GM23338 (cell line): ENCODE results near the gene SLC23A2. TPM values are rescaled to one million over a fixed set of nuclear protein-coding genes. Genes with fewer than 3 reads are reported as not detected.
"Not testable (repeated sequence)": the region's sequence is repeated elsewhere in the genome, so short reads cannot be mapped to it uniquely, and the experiment has no call there.

Experiments used
- ATAC-seq: fragments of 200-7000 bp; cut with Tn5 transposase; 3 replicates; pipeline ENCODE4 v1.9.1; 2020
- DNase-seq: peaks from one replicate; pipeline ENCODE4 v3.0.0-alpha.2; 2015; ENCODE audit warnings: low spot score
- H2AFZ ChIP-seq: fragments of 200-600 bp; sonication (generic); 2 replicates; pipeline ENCODE4 v1.8.0; 2016; ENCODE audit warnings: antibody characterized with exemption, mild to moderate bottlenecking, moderate library complexity
- H3F3A ChIP-seq: fragments of 200-600 bp; sonication (generic); replicated peaks from 2 replicates; pipeline ENCODE4 v1.8.0; 2017; ENCODE audit warnings: antibody characterized with exemption, mixed run types, low read depth
- H3K27ac ChIP-seq: fragments of 200-600 bp; sonication (generic); 2 replicates; pipeline ENCODE4 v1.6.1; 2016; ENCODE audit warnings: low read depth
- H3K27me3 ChIP-seq: fragments of 200-600 bp; sonication (generic); 2 replicates; pipeline ENCODE4 v1.8.0; 2016; ENCODE audit warnings: mild to moderate bottlenecking, mixed run types, moderate library complexity; ENCODE audit not compliant: insufficient read depth
- H3K36me3 ChIP-seq: fragments of 200-600 bp; sonication (generic); 2 replicates; pipeline ENCODE4 v1.8.0; 2016; ENCODE audit warnings: mild to moderate bottlenecking; ENCODE audit not compliant: insufficient read depth
- H3K4me1 ChIP-seq: fragments of 200-600 bp; sonication (generic); 2 replicates; pipeline ENCODE4 v1.8.0; 2016; ENCODE audit warnings: mild to moderate bottlenecking, moderate library complexity; ENCODE audit not compliant: insufficient read depth
- H3K4me2 ChIP-seq: fragments of 200-600 bp; sonication (generic); 2 replicates; pipeline ENCODE4 v1.7.1; 2017; ENCODE audit warnings: mixed run types
- H3K4me3 ChIP-seq: fragments of 200-600 bp; sonication (generic); 2 replicates; pipeline ENCODE4 v1.6.1; 2016; ENCODE audit warnings: mixed run types
- H3K79me2 ChIP-seq: fragments of 200-600 bp; sonication (generic); replicated peaks from 2 replicates; pipeline ENCODE4 v1.8.0; 2017; ENCODE audit warnings: mild to moderate bottlenecking; ENCODE audit not compliant: insufficient read depth
- H3K9me2 ChIP-seq: fragments of 200-600 bp; sonication (generic); 2 replicates; pipeline ENCODE4 v1.8.0; 2017; ENCODE audit not compliant: insufficient read depth
- H4K20me1 ChIP-seq: fragments of 200-600 bp; sonication (generic); replicated peaks from 2 replicates; pipeline ENCODE4 v1.8.0; 2017; ENCODE audit warnings: mild to moderate bottlenecking; ENCODE audit not compliant: insufficient read depth
- H3K27ac Mint-ChIP-seq: 2 replicates; pipeline ENCODE4 v1.8.0; 2020; ENCODE audit warnings: inconsistent platforms, mild to moderate bottlenecking, moderate library complexity, mixed read lengths
- H3K27me3 Mint-ChIP-seq: 3 replicates; pipeline ENCODE4 v1.8.0; 2022; ENCODE audit warnings: low read depth, mild to moderate bottlenecking, moderate library complexity, mixed read lengths, inconsistent platforms; ENCODE audit not compliant: insufficient read depth, poor library complexity
- H3K36me3 Mint-ChIP-seq: 3 replicates; pipeline ENCODE4 v1.8.0; 2021; ENCODE audit warnings: low read depth, mild to moderate bottlenecking, inconsistent platforms, moderate library complexity, mixed read lengths
- H3K4me1 Mint-ChIP-seq: 3 replicates; pipeline ENCODE4 v1.8.0; 2020; ENCODE audit warnings: mild to moderate bottlenecking, inconsistent platforms, mixed read lengths
- H3K4me3 Mint-ChIP-seq: 3 replicates; pipeline ENCODE4 v1.8.0; 2021; ENCODE audit warnings: moderate library complexity, mild to moderate bottlenecking, inconsistent platforms, mixed read lengths
- H3K9me3 Mint-ChIP-seq: 3 replicates; pipeline ENCODE4 v1.8.0; 2020; ENCODE audit warnings: moderate library complexity, mild to moderate bottlenecking, inconsistent platforms, mixed read lengths
- NANOG ChIP-seq: IDR thresholded peaks from 2 replicates; pipeline ENCODE4 v1.6.1; 2016; ENCODE audit warnings: antibody characterized with exemption, borderline replicate concordance
- polyA plus RNA-seq: library from polyadenylated mRNA; unstranded; fragments of >200 nt; fragmentation: Nextera tagmentation; extraction: Ambion mirVana; gene quantifications from 2 replicates; pipeline ENCODE4 v1.2.1, GENCODE V29; 2016
- total RNA-seq: library from RNA; depleted of rRNA; stranded (reverse); fragments of >200 nt; shearing (Covaris generic); gene quantifications from 2 replicates; pipeline ENCODE4 v1.2.3, GENCODE V29; 2014
- TF ChIP-seq, protein P1 (sequence below): fragments of 250-450 bp; sonication (Bioruptor Pico); IDR thresholded peaks from 2 replicates; pipeline ENCODE4 v1.5.0; 2020; ENCODE audit warnings: mild to moderate bottlenecking, moderate library complexity

Gene SLC23A2
- total and polyA plus RNA-seq, 2 experiments from 2014 or later: 4.4 to 20.2 TPM

DNA sequence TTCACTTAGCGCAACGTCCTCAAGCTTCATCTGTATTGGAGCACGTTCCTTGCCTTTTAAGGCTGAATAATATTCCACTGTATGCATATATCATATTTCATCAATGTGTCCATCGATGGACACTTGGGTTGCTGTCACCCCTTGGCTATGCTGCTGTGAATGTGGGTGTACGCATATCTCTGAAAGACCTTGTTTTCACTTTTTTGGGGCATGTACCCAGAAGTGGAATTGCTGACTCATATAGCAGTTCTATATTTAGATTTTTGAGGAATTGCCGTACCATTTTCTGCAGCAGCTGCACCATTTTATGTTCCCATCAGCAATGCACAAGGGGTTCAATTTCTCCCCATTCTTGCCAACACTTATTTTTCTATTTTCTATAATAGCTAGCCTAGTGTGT lies 22.8 kb upstream of the SLC23A2 start:
- H3K36me3 ChIP-seq: no peaks in the 10 kb centered on the region
- H3K9me2 ChIP-seq: no peaks in the 10 kb centered on the region
- Mint-ChIP-seq H3K9me3 (peaks cover 7% of the 10 kb centered on the region), H3K4me3 (no peak overlapping the region), H3K4me1 (no peaks in the 10 kb centered on the region), H3K27me3 (no peaks in the 10 kb centered on the region), H3K27ac (no peak overlapping the region), H3K36me3 (peaks cover 3% of the 10 kb centered on the region; the same call in 2 of the 3 replicates)
- H3K4me3 ChIP-seq: no peak overlapping the region
- H3K27me3 ChIP-seq: no peaks in the 10 kb centered on the region
- H3K4me2 ChIP-seq: no peak overlapping the region
- no peaks in the 10 kb centered on the region for H3F3A ChIP-seq
- H2AFZ ChIP-seq: no peak overlapping the region
- no peak overlapping the region for H3K27ac ChIP-seq
- no peaks in the 10 kb centered on the region for H4K20me1 ChIP-seq
- no peak for ATAC-seq
- DNase-seq: no peak
- no peaks in the 10 kb centered on the region for H3K79me2 ChIP-seq
- H3K4me1 ChIP-seq: no peaks in the 10 kb centered on the region
- TF ChIP-seq, protein P1, sequence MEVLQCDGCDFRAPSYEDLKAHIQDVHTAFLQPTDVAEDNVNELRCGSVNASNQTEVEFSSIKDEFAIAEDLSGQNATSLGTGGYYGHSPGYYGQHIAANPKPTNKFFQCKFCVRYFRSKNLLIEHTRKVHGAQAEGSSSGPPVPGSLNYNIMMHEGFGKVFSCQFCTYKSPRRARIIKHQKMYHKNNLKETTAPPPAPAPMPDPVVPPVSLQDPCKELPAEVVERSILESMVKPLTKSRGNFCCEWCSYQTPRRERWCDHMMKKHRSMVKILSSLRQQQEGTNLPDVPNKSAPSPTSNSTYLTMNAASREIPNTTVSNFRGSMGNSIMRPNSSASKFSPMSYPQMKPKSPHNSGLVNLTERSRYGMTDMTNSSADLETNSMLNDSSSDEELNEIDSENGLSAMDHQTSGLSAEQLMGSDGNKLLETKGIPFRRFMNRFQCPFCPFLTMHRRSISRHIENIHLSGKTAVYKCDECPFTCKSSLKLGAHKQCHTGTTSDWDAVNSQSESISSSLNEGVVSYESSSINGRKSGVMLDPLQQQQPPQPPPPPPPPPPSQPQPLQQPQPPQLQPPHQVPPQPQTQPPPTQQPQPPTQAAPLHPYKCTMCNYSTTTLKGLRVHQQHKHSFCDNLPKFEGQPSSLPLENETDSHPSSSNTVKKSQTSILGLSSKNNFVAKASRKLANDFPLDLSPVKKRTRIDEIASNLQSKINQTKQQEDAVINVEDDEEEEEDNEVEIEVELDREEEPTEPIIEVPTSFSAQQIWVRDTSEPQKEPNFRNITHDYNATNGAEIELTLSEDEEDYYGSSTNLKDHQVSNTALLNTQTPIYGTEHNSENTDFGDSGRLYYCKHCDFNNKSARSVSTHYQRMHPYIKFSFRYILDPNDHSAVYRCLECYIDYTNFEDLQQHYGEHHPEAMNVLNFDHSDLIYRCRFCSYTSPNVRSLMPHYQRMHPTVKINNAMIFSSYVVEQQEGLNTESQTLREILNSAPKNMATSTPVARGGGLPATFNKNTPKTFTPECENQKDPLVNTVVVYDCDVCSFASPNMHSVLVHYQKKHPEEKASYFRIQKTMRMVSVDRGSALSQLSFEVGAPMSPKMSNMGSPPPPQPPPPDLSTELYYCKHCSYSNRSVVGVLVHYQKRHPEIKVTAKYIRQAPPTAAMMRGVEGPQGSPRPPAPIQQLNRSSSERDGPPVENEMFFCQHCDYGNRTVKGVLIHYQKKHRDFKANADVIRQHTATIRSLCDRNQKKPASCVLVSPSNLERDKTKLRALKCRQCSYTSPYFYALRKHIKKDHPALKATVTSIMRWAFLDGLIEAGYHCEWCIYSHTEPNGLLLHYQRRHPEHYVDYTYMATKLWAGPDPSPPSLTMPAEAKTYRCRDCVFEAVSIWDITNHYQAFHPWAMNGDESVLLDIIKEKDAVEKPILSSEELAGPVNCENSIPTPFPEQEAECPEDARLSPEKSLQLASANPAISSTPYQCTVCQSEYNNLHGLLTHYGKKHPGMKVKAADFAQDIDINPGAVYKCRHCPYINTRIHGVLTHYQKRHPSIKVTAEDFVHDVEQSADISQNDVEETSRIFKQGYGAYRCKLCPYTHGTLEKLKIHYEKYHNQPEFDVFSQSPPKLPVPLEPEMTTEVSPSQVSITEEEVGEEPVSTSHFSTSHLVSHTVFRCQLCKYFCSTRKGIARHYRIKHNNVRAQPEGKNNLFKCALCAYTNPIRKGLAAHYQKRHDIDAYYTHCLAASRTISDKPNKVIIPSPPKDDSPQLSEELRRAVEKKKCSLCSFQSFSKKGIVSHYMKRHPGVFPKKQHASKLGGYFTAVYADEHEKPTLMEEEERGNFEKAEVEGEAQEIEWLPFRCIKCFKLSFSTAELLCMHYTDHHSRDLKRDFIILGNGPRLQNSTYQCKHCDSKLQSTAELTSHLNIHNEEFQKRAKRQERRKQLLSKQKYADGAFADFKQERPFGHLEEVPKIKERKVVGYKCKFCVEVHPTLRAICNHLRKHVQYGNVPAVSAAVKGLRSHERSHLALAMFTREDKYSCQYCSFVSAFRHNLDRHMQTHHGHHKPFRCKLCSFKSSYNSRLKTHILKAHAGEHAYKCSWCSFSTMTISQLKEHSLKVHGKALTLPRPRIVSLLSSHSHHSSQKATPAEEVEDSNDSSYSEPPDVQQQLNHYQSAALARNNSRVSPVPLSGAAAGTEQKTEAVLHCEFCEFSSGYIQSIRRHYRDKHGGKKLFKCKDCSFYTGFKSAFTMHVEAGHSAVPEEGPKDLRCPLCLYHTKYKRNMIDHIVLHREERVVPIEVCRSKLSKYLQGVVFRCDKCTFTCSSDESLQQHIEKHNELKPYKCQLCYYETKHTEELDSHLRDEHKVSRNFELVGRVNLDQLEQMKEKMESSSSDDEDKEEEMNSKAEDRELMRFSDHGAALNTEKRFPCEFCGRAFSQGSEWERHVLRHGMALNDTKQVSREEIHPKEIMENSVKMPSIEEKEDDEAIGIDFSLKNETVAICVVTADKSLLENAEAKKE (CRISPR knock-in tag): no peak
- TF ChIP-seq NANOG: no peak

DNA sequence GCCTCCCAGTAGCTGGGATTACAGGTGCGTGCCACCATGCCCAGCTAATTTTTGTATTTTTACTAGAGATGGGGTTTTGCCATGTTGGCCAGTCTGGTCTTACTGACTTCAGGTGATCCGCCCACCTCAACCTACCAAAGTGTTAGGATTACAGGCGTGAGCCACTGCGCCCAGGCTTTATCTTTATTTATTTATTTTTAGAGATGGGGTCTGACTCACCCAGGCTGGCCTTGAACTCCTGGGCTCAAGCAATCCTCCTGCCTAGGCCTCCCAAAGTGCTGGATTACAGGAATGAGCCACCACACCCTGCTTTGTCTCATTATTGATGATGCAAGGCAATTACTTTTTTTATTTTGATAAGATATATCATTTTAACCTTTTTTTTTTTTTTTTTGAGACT lies 21.9 kb upstream of the SLC23A2 start:
- H3K27ac ChIP-seq, H3K4me1 Mint-ChIP-seq, H3K4me2 ChIP-seq, H2AFZ ChIP-seq, ATAC-seq, H3K27ac Mint-ChIP-seq, H3K27me3 Mint-ChIP-seq, H3K9me2 ChIP-seq, H3K4me1 ChIP-seq, H4K20me1 ChIP-seq, H3K79me2 ChIP-seq, H3K36me3 ChIP-seq, H3K27me3 ChIP-seq, H3K4me3 Mint-ChIP-seq, H3K36me3 Mint-ChIP-seq, H3K4me3 ChIP-seq, H3F3A ChIP-seq, H3K9me3 Mint-ChIP-seq, DNase-seq: not testable (repeated sequence)
